WTC11 (cell line): ENCODE results near the gene TSC1. TPM values are rescaled to one million over a fixed set of nuclear protein-coding genes. Genes with fewer than 3 reads are reported as not detected.

Experiments
- ATAC-seq: fragments of 200-7000 bp; cut with Tn5 transposase; 2 replicates; pipeline ENCODE4 v1.10.0; 2021; ENCODE audit warnings: mild to moderate bottlenecking, moderate library complexity
- CTCF ChIA-PET: fragments of 300-600 bp; sonication (Branson Sonifier 250); formaldehyde crosslinking; loops from one replicate; lab custom pipeline; 2021; ENCODE audit warnings: antibody characterized with exemption; lab: Charles Lee
- POLR2A ChIA-PET: fragments of 350-600 bp; sonication (Branson Sonifier 250); formaldehyde crosslinking; loops from one replicate; lab custom pipeline; 2021; ENCODE audit warnings: antibody characterized with exemption; lab: Charles Lee
- DNase-seq: peaks from one replicate; pipeline ENCODE4 v3.0.0; 2021; ENCODE audit warnings: low spot score
- H3K27ac Mint-ChIP-seq: 2 replicates; pipeline ENCODE4 v1.8.0; 2021; ENCODE audit warnings: mixed read lengths
- H3K27me3 Mint-ChIP-seq: 2 replicates; pipeline ENCODE4 v1.8.0; 2021; ENCODE audit warnings: low read depth, mild to moderate bottlenecking, moderate library complexity, mixed read lengths
- H3K36me3 Mint-ChIP-seq: 2 replicates; pipeline ENCODE4 v1.8.0; 2021; ENCODE audit warnings: mixed read lengths
- H3K4me1 Mint-ChIP-seq: 2 replicates; pipeline ENCODE4 v1.8.0; 2022; ENCODE audit warnings: mixed read lengths
- H3K4me3 Mint-ChIP-seq: 2 replicates; pipeline ENCODE4 v1.8.0; 2021; ENCODE audit warnings: mild to moderate bottlenecking, moderate library complexity, mixed read lengths
- H3K9me3 Mint-ChIP-seq: 2 replicates; pipeline ENCODE4 v1.8.0; 2021; ENCODE audit warnings: mixed read lengths
- CBFB ChIP-seq: sonication (generic); formaldehyde crosslinking; IDR thresholded peaks from 2 replicates; pipeline ENCODE4 v1.8.1; 2022; ENCODE audit warnings: mild to moderate bottlenecking, low read depth, missing genetic modification reagents
- EMX1 ChIP-seq: fragments of 250-450 bp; sonication (Bioruptor Pico); IDR thresholded peaks from 2 replicates; pipeline ENCODE4 v1.8.0; 2021; ENCODE audit warnings: mild to moderate bottlenecking
- GRHL2 ChIP-seq: fragments of 250-450 bp; sonication (Bioruptor Pico); IDR thresholded peaks from 2 replicates; pipeline ENCODE4 v1.8.0; 2022; ENCODE audit warnings: mild to moderate bottlenecking, moderate library complexity; ENCODE audit not compliant: insufficient replicate concordance, severe bottlenecking
- MXD4 ChIP-seq: fragments of 250-450 bp; sonication (Bioruptor Pico); IDR thresholded peaks from 2 replicates; pipeline ENCODE4 v1.8.0; 2021; ENCODE audit warnings: mild to moderate bottlenecking, moderate library complexity, borderline replicate concordance
- NFATC4 ChIP-seq: fragments of 250-450 bp; sonication (Bioruptor Pico); IDR thresholded peaks from 2 replicates; pipeline ENCODE4 v1.9.0; 2021; ENCODE audit warnings: mild to moderate bottlenecking
- RORB ChIP-seq: fragments of 250-450 bp; sonication (Bioruptor Pico); IDR thresholded peaks from 2 replicates; pipeline ENCODE4 v1.9.0; 2021; ENCODE audit warnings: mild to moderate bottlenecking
- SOX15 ChIP-seq: fragments of 250-450 bp; sonication (Bioruptor Pico); IDR thresholded peaks from 2 replicates; pipeline ENCODE4 v1.9.0; 2021; ENCODE audit warnings: mild to moderate bottlenecking
- SP1 ChIP-seq: sonication (generic); formaldehyde crosslinking; conservative IDR thresholded peaks from 2 replicates; pipeline ENCODE4 v1.8.1; 2022; ENCODE audit warnings: missing genetic modification reagents
- ZNF263 ChIP-seq: sonication (generic); formaldehyde crosslinking; IDR thresholded peaks from 2 replicates; pipeline ENCODE4 v1.8.1; 2022; ENCODE audit warnings: low read depth, mild to moderate bottlenecking, moderate library complexity, missing genetic modification reagents
- total RNA-seq: library from RNA; stranded (reverse); gene quantifications from 3 replicates; pipeline ENCODE4 v1.2.3, GENCODE V29; 2021
- TF ChIP-seq, protein P1 (sequence below): sonication (generic); formaldehyde crosslinking; IDR thresholded peaks from 2 replicates; pipeline ENCODE4 v1.8.0; 2023; ENCODE audit warnings: mild to moderate bottlenecking, missing genetic modification reagents
- TF ChIP-seq, protein P2 (sequence below): sonication (generic); formaldehyde crosslinking; IDR thresholded peaks from 2 replicates; pipeline ENCODE4 v1.8.1; 2023; ENCODE audit warnings: mild to moderate bottlenecking, moderate library complexity, missing genetic modification reagents
- TF ChIP-seq, protein P3 (sequence below): sonication (generic); formaldehyde crosslinking; IDR thresholded peaks from 2 replicates; pipeline ENCODE4 v1.8.1; 2023; ENCODE audit warnings: mild to moderate bottlenecking, missing genetic modification reagents, borderline replicate concordance
- TF ChIP-seq, protein P4 (sequence below): sonication (generic); formaldehyde crosslinking; IDR thresholded peaks from 2 replicates; pipeline ENCODE4 v1.8.0; 2022; ENCODE audit warnings: mild to moderate bottlenecking, missing genetic modification reagents
- TF ChIP-seq, protein P5 (sequence below): sonication (generic); formaldehyde crosslinking; IDR thresholded peaks from 2 replicates; pipeline ENCODE4 v1.8.1; 2023; ENCODE audit warnings: mild to moderate bottlenecking, missing genetic modification reagents, moderate library complexity
- TF ChIP-seq, protein P6 (sequence below): sonication (generic); formaldehyde crosslinking; IDR thresholded peaks from 2 replicates; pipeline ENCODE4 v1.8.0; 2022; ENCODE audit warnings: mild to moderate bottlenecking, missing genetic modification reagents
- TF ChIP-seq, protein P7 (sequence below): fragments of 250-450 bp; sonication (Bioruptor Pico); conservative IDR thresholded peaks from 2 replicates; pipeline ENCODE4 v1.9.0; 2021; ENCODE audit warnings: mild to moderate bottlenecking

Gene TSC1
- total RNA-seq, 1 experiment from 2014 or later, result 52.9 TPM

DNA sequence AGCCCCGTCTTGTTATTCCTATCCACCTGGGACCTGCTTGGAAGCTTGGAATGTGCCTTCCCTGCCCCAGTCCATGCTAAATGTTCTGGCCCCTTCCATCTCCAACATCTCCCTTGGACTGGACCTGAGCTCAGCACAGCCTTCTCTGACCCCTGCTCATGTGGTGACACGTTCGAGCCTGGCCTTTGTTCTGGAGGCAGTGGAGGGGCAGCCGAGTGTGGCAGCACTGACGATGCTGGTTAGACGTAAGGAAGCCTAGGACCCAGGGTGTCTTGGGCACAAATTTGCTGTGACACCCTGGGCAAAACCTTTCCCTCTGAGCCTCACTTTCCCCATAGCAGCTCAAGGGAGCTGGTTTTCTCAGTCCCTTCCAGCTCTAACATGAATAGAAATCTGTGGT, 61.8 kb downstream of the TSC1 start (continued):
- TF ChIP-seq GRHL2 (no peak), CBFB (CRISPR knock-in tag) (no peak), EMX1 (CRISPR knock-in tag) (no peak)
- TF ChIP-seq, protein P1, sequence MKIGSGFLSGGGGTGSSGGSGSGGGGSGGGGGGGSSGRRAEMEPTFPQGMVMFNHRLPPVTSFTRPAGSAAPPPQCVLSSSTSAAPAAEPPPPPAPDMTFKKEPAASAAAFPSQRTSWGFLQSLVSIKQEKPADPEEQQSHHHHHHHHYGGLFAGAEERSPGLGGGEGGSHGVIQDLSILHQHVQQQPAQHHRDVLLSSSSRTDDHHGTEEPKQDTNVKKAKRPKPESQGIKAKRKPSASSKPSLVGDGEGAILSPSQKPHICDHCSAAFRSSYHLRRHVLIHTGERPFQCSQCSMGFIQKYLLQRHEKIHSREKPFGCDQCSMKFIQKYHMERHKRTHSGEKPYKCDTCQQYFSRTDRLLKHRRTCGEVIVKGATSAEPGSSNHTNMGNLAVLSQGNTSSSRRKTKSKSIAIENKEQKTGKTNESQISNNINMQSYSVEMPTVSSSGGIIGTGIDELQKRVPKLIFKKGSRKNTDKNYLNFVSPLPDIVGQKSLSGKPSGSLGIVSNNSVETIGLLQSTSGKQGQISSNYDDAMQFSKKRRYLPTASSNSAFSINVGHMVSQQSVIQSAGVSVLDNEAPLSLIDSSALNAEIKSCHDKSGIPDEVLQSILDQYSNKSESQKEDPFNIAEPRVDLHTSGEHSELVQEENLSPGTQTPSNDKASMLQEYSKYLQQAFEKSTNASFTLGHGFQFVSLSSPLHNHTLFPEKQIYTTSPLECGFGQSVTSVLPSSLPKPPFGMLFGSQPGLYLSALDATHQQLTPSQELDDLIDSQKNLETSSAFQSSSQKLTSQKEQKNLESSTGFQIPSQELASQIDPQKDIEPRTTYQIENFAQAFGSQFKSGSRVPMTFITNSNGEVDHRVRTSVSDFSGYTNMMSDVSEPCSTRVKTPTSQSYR (CRISPR knock-in tag), result no peak

DNA sequence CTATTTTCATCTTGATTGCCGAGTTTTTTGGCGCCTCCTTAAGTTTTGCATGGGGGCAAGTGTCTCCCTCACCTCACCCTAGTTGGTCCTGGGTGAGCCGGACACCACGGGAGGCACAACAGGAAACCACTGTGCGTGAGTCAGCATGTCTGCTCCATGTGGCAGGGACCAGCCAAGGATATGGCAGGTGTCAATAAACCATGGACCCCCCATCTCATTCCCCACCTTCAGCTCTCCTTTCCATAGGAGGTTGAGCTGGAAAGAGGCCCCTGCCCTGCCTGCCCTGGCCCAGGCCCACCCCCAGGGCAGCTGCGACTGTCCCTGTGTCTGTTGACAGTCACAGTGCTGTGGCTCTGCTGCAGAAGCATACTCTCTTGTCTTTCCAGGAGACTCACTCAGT, 62.6 kb downstream of the TSC1 start:
- no peak overlapping the region for H3K27ac Mint-ChIP-seq
- CTCF ChIA-PET, result interaction anchor here (1.2 kb wide), 1 partner anchor 33 kb away, joined by 4 read pairs; no protein-coding TSS in a partner anchor
- TF ChIP-seq MXD4 (no peak), ZNF263 (CRISPR knock-in tag) (no peak), CBFB (CRISPR knock-in tag) (no peak), SOX15 (no peak), NFATC4 (CRISPR knock-in tag) (no peak), RORB (CRISPR knock-in tag) (no peak), SP1 (CRISPR knock-in tag) (no peak)
- TF ChIP-seq, protein P2, sequence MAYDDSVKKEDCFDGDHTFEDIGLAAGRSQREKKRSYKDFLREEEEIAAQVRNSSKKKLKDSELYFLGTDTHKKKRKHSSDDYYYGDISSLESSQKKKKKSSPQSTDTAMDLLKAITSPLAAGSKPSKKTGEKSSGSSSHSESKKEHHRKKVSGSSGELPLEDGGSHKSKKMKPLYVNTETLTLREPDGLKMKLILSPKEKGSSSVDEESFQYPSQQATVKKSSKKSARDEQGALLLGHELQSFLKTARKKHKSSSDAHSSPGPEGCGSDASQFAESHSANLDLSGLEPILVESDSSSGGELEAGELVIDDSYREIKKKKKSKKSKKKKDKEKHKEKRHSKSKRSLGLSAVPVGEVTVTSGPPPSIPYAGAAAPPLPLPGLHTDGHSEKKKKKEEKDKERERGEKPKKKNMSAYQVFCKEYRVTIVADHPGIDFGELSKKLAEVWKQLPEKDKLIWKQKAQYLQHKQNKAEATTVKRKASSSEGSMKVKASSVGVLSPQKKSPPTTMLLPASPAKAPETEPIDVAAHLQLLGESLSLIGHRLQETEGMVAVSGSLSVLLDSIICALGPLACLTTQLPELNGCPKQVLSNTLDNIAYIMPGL (CRISPR knock-in tag), result no peak
- TF ChIP-seq, protein P3, sequence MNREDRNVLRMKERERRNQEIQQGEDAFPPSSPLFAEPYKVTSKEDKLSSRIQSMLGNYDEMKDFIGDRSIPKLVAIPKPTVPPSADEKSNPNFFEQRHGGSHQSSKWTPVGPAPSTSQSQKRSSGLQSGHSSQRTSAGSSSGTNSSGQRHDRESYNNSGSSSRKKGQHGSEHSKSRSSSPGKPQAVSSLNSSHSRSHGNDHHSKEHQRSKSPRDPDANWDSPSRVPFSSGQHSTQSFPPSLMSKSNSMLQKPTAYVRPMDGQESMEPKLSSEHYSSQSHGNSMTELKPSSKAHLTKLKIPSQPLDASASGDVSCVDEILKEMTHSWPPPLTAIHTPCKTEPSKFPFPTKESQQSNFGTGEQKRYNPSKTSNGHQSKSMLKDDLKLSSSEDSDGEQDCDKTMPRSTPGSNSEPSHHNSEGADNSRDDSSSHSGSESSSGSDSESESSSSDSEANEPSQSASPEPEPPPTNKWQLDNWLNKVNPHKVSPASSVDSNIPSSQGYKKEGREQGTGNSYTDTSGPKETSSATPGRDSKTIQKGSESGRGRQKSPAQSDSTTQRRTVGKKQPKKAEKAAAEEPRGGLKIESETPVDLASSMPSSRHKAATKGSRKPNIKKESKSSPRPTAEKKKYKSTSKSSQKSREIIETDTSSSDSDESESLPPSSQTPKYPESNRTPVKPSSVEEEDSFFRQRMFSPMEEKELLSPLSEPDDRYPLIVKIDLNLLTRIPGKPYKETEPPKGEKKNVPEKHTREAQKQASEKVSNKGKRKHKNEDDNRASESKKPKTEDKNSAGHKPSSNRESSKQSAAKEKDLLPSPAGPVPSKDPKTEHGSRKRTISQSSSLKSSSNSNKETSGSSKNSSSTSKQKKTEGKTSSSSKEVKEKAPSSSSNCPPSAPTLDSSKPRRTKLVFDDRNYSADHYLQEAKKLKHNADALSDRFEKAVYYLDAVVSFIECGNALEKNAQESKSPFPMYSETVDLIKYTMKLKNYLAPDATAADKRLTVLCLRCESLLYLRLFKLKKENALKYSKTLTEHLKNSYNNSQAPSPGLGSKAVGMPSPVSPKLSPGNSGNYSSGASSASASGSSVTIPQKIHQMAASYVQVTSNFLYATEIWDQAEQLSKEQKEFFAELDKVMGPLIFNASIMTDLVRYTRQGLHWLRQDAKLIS, result no peak
- TF ChIP-seq, protein P4, sequence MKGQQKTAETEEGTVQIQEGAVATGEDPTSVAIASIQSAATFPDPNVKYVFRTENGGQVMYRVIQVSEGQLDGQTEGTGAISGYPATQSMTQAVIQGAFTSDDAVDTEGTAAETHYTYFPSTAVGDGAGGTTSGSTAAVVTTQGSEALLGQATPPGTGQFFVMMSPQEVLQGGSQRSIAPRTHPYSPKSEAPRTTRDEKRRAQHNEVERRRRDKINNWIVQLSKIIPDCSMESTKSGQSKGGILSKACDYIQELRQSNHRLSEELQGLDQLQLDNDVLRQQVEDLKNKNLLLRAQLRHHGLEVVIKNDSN, result no peak
- TF ChIP-seq, protein P5, sequence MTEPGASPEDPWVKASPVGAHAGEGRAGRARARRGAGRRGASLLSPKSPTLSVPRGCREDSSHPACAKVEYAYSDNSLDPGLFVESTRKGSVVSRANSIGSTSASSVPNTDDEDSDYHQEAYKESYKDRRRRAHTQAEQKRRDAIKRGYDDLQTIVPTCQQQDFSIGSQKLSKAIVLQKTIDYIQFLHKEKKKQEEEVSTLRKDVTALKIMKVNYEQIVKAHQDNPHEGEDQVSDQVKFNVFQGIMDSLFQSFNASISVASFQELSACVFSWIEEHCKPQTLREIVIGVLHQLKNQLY, result no peak
- TF ChIP-seq, protein P6, sequence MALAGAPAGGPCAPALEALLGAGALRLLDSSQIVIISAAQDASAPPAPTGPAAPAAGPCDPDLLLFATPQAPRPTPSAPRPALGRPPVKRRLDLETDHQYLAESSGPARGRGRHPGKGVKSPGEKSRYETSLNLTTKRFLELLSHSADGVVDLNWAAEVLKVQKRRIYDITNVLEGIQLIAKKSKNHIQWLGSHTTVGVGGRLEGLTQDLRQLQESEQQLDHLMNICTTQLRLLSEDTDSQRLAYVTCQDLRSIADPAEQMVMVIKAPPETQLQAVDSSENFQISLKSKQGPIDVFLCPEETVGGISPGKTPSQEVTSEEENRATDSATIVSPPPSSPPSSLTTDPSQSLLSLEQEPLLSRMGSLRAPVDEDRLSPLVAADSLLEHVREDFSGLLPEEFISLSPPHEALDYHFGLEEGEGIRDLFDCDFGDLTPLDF, result no peak
- TF ChIP-seq, protein P7, sequence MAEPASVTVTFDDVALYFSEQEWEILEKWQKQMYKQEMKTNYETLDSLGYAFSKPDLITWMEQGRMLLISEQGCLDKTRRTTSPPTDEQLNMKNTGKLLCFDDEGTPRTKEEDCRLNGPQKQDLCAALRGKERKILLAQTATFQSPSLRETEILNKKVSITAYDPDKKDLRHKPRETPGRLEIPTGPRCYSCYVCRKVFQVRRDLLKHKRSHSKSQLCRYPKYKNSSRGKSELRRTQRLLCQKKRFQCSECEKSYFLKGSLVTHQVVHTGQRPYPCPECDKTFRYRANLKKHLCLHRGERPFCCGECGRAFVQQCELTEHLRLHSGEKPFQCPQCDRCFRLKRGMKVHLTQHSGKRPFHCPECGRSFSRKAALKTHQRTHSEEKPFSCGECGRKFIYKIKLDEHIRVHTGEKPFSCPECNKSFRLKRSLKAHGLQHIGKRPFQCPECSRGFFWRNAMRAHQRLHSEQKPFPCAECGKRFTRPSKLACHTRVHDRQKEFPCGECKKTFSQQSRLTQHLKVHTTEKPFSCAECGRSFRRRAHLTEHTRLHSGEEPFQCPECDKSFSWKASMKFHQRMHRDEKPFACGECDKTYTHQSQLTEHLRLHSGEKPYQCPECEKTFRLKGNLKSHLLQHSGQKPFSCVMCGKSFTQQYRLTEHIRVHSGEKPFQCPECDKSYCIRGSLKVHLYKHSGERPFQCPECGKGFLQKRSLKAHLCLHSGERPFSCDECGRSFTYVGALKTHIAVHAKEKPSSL, result no peak
- POLR2A ChIA-PET, result no interaction called here
- H3K36me3 Mint-ChIP-seq, result no peaks in the 10 kb centered on the region
- ATAC-seq (no peak), DNase-seq (no peak)
- peaks cover 23% of the 10 kb centered on the region for H3K27me3 Mint-ChIP-seq
- no peak overlapping the region for H3K4me3 Mint-ChIP-seq
- H3K4me1 Mint-ChIP-seq, result 0 out of 2 replicates have a peak, but pooled peaks cover 3% of the 10 kb centered on the region
- H3K9me3 Mint-ChIP-seq, result no peaks in the 10 kb centered on the region
